ENCODE measurements around the gene NUP62.

The NUP62 gene

GRCh38 chr19:49866933-49867782 lies 62.1 kb downstream of the NUP62 start, which contains the start of gene PNKP:
TSS of gene PNKP (minus strand) at chr19:49867576. CDS start at chr19:49867204, 372 bp downstream.
- DNase-seq (ENCODE audit: low read depth) = peak; percentile 72

DNA sequence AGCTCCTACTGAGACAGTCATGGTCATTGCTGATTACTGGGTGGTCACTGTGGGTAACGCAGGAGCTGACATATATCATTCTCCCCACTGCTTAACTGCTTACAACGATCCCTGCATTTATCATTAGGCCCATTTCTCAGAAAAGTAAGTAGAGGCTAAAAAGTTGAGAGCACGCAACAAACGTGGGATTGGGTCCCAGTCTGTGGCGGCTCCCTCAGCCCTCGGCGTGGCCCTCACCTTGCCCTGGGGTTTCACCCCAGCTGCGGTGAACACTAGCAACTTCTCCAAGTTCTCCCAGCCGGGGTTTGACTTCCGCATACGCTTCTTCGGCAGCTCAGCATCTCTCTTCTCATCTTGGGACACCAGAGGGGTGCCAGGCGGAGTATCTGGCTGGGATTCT lies 64.4 kb downstream of the NUP62 start:
- no peak for DNase-seq (ENCODE audit: low read depth)

GRCh38 chr19:49863935-49864320 lies 65.4 kb downstream of the NUP62 start:
- no peak for DNase-seq (ENCODE audit: low read depth)

- no peak for DNase-seq (ENCODE audit: low read depth)
Observed at GRCh38 chr19:49863254-49863934, 65.9 kb downstream of the NUP62 start.

DNA sequence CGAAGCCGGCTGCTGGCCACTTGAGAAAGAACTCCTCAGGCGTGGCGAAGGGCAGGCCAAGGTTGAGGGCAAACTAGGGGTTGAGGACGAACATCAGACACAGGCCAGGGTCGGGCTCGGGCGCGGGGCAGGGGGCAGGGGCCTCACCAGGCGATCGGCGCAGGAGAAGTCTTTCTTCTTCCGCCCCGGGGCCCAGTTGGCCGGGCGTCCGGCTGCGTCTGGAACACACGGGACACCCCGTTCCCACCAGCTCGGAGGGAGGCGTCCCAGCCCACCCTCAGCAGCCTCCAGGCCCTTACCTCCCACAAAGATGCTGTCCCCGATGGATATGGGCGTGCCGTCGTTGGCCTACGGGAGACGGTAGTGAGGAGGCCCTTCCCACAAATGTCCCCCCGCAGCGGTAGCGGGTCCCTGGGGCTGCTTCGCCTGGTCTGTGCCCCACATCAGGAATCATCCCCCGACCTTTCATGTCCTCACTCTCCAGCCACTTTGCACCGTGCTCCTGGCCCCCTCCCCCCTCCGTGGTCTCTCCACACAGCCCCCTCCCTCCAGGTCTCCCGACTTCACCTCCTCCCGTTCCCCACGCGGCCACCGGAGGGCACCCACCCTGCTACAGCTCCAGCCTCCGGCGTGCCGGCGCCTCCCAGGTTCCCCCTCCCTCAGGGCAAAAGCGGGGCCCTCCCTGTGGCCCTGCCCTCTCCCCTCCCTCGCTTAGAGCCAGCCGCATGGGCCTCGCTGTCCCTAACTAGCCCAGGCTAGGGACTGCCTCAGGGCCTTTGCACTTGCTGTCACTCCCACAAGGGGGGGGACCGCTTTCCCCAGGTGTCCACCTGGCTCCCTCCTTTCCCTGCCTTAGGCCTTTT lies 66.7 kb downstream of the NUP62 start:
- DNase-seq (ENCODE audit: low read depth) = no peak

DNA sequence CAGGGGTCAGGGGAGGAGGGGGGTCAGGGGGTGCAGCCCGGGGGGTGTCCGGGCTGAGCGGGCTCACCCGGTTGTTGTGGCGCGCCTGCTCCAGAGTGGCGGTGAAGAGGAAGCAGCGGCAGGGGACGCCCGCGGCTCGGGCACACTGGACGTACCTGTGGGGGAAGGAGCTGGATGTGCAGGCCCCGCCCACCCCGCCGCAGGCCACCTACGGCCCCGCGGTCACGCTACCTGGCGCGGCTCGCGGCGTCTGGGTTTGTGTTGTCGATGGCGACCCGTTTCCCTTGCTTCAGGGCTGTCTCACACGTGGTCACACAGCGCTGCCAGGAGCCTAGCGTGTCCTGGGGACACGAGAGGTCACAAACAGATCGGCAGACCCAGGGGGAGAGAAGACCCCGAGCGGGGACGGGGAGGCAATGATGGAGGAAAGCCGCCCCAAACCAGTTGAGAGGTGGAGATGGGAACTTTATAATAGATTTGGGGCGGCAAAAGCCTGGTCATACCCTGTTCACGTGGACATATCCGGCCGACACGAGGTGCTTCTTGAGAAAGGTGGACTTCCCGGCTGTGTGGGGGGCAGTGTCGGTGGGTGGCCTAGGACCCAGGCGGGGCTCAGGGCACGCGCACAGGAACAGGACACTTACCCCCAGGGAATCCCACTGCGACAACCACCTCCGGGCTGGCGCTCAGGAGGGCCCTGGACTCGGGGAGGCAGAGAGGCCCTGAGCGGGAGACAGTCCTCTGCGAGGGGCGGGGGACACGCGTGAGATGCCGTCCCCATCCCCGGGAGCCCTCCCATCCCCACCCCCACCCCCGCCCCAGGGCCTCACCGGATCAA lies 67.5 kb downstream of the NUP62 start:
- DNase-seq (ENCODE audit: low read depth) = no peak

- DNase-seq (ENCODE audit: low read depth) = no peak
Observed at GRCh38 chr19:49861107-49861506, 68.2 kb downstream of the NUP62 start.

- DNase-seq (ENCODE audit: low read depth) = no peak
Observed at GRCh38 chr19:49860336-49861102, 68.8 kb downstream of the NUP62 start.

- no peak for DNase-seq (ENCODE audit: low read depth)
Observed at GRCh38 chr19:49859682-49860335, 69.5 kb downstream of the NUP62 start.

DNA sequence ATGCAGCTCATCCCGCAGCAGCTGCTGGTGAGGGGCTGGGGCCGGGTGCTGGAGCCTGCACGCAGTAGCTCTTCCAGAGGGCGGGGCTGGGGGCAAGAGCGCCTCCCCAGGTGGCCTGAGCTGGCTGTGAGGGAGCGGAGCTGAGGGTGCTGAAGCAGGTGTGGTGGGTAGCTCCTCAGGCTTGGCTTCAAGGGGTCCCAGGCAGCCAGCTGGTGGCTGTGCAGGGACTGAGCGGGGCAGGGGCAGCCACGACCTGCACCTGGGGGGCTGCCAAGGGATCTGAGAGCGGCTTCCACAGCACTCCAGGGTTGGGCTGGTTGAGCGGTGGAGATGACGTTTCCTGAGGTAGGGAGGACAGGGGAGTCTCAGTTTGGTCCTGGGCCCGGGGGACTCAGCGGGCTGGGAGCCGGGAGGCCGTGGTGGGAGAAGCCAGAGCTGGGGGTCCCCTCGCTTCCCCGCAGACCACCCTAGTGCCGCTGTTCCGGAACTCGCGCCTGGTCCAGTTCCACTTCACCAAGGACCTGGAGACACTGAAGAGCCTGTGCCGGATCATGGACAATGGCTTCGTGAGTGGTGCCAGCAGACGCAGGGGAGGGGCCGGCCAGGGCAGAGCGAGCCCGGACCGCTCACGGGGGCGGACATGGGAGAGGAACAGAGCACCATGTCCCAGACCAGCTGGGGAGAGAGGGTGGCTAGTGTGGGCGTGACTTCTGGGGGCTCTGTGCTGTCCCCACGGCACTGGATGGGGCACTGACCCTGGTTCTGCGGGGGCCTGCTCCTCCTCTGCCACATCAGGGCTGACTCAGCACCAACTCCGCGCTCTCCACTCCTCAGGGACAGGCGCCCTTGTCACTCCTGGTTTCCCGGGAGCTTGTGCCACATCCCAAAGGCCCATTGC lies 71.0 kb downstream of the NUP62 start:
- no peak for DNase-seq (ENCODE audit: low read depth)

GRCh38 chr19:49857838-49858087 lies 71.5 kb downstream of the NUP62 start:
- DNase-seq (ENCODE audit: low read depth) = no peak

- DNase-seq (ENCODE audit: low read depth) = no peak
Observed at GRCh38 chr19:49857061-49857837, 72.1 kb downstream of the NUP62 start.
